H1 (cell line): ENCODE results near the gene GUCY1A2. TPM values are rescaled to one million over a fixed set of nuclear protein-coding genes. Genes with fewer than 3 reads are reported as not detected.

ENCODE experiments used
- CHD1 ChIP-seq: IDR thresholded peaks from 2 replicates; pipeline ENCODE4 v1.6.1; 2012; ENCODE audit warnings: low read depth, low read length, improper control_type of control experiment
- GABPA ChIP-seq: IDR thresholded peaks from 2 replicates; pipeline ENCODE4 v1.6.1; 2011; ENCODE audit warnings: mild to moderate bottlenecking, low read length, moderate library complexity, borderline replicate concordance; ENCODE audit not compliant: insufficient read depth
- RBBP5 ChIP-seq: IDR thresholded peaks from 2 replicates; pipeline ENCODE4 v1.7.1; 2012; ENCODE audit warnings: low read depth, mild to moderate bottlenecking, inconsistent platforms, low read length, moderate library complexity, borderline replicate concordance
- polyA plus RNA-seq, 7 experiments: library from polyadenylated mRNA; depleted of rRNA in 3 of 7; stranded (reverse) in 5 of 7; unstranded in 2 of 7; fragments of >200 nt in 5 of 7; fragments of 200-250 nt in 2 of 7; gene quantifications; 1 replicate in 5 of 7; 2 replicates in 1 of 7; 4 replicates in 1 of 7; pipeline versions ENCODE4 v1.2.1 to v1.2.3, GENCODE V29; 2011 to 2013; ENCODE audit warnings: missing spikeins in 2 of 7, mixed read lengths in 2 of 7
- total RNA-seq: library from RNA; stranded (reverse); fragmentation: NEBNext Ultra II Directional; extraction: Animal tissue kit (Norgen Biotek cat#: 25700); gene quantifications from 2 replicates; pipeline ENCODE4 v1.2.1, GENCODE V29; 2021
- TF ChIP-seq, protein P1 (sequence below), 3 experiments: IDR thresholded peaks; 1 replicate in 2 of 3; 2 replicates in 1 of 3; pipeline versions ENCODE4 v1.5.1 to v1.6.1; 2011; ENCODE audit warnings: low read length in 3 of 3, mild to moderate bottlenecking in 3 of 3, inconsistent platforms in 2 of 3, low read depth in 1 of 3, moderate library complexity in 1 of 3; ENCODE audit not compliant: insufficient read depth in 1 of 3; ENCODE audit errors: control extremely low read depth in 1 of 3
- TF ChIP-seq, protein P2 (sequence below): IDR thresholded peaks from 2 replicates; pipeline ENCODE4 v1.6.1; 2012; ENCODE audit warnings: inconsistent platforms

GUCY1A2 gene
- total and polyA plus RNA-seq, 2 of the 8 experiments (the other 6 are each of a cell fraction or from before 2014, with no cell fraction given) = 0.11 to 1.9 TPM

DNA sequence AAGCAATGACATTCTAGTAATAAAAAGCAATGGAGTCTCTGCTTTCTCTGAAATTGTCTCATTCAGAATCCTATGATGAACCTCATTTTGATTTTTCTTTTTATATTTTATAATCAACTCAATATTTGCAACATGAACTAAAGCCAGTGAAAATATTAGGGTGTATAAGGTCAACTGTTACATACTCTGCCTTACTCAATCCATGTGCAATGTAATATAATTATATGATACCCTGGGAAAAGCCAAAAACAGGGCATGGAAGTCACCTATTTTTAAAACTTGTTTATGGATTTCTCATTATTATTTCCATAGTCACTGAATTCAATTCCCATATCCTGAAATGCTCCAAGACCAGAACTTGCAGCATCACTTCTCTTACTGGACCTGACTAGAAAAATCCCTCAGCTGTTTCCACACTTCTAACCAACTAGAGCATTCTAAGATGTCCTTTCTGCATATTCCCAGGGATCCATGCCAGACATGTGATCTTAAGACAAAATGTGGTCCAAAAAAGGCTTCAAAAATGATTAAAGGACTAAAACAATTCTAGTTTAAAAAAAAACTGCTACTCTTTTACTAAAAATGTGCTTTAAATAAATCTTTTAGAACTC, 97.3 kb downstream of the GUCY1A2 start (continued):
- TF ChIP-seq GABPA (no peak), RBBP5 (no peak), CHD1 (no peak)
- TF ChIP-seq, protein P1, sequence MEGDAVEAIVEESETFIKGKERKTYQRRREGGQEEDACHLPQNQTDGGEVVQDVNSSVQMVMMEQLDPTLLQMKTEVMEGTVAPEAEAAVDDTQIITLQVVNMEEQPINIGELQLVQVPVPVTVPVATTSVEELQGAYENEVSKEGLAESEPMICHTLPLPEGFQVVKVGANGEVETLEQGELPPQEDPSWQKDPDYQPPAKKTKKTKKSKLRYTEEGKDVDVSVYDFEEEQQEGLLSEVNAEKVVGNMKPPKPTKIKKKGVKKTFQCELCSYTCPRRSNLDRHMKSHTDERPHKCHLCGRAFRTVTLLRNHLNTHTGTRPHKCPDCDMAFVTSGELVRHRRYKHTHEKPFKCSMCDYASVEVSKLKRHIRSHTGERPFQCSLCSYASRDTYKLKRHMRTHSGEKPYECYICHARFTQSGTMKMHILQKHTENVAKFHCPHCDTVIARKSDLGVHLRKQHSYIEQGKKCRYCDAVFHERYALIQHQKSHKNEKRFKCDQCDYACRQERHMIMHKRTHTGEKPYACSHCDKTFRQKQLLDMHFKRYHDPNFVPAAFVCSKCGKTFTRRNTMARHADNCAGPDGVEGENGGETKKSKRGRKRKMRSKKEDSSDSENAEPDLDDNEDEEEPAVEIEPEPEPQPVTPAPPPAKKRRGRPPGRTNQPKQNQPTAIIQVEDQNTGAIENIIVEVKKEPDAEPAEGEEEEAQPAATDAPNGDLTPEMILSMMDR (IDR thresholded peaks at IDR 0.05; ENCODE audit: control extremely low read depth in 1 of 3, insufficient read depth in 1 of 3, low read depth in 1 of 3, low read length in 3 of 3) = no peak
- TF ChIP-seq, protein P2, sequence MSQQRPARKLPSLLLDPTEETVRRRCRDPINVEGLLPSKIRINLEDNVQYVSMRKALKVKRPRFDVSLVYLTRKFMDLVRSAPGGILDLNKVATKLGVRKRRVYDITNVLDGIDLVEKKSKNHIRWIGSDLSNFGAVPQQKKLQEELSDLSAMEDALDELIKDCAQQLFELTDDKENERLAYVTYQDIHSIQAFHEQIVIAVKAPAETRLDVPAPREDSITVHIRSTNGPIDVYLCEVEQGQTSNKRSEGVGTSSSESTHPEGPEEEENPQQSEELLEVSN = no peak
